Nephron progenitor cell (in vitro differentiated cells): ENCODE results near the gene ETNK1.
"Not testable (repeated sequence)": the region's sequence is repeated elsewhere in the genome, so short reads cannot be mapped to it uniquely, and the experiment has no call there.

Experiments
- DNase-seq: peaks from one replicate; pipeline ENCODE4 v3.0.0; 2021
- H3K27ac Mint-ChIP-seq: 2 replicates; pipeline ENCODE4 v1.8.0; 2021; ENCODE audit warnings: mild to moderate bottlenecking, moderate library complexity, mixed read lengths
- H3K27me3 Mint-ChIP-seq: 2 replicates; pipeline ENCODE4 v1.8.0; 2021; ENCODE audit warnings: mild to moderate bottlenecking, low read depth, mixed read lengths; ENCODE audit not compliant: poor library complexity
- H3K36me3 Mint-ChIP-seq: 2 replicates; pipeline ENCODE4 v1.8.0; 2021; ENCODE audit warnings: low read depth, mixed read lengths
- H3K4me1 Mint-ChIP-seq: 2 replicates; pipeline ENCODE4 v1.8.0; 2021; ENCODE audit warnings: mixed read lengths
- H3K4me3 Mint-ChIP-seq: 2 replicates; pipeline ENCODE4 v1.8.0; 2021; ENCODE audit warnings: mild to moderate bottlenecking, moderate library complexity, mixed read lengths
- H3K9me3 Mint-ChIP-seq: 2 replicates; pipeline ENCODE4 v1.8.0; 2021; ENCODE audit warnings: mild to moderate bottlenecking, moderate library complexity, mixed read lengths
- CTCF ChIP-seq: fragments of 200-600 bp; sonication (generic); IDR thresholded peaks from 2 replicates; pipeline ENCODE4 v1.5.0; 2021; ENCODE audit warnings: antibody characterized with exemption

Gene ETNK1

GRCh38 chr12:22692964-22693555 is 68.1 kb downstream of the ETNK1 start:
- TF ChIP-seq CTCF: no peak
- peaks cover 34% of the 10 kb centered on the region for H3K36me3 Mint-ChIP-seq
- H3K4me1 Mint-ChIP-seq: no peaks in the 10 kb centered on the region
- H3K27ac Mint-ChIP-seq: no peak overlapping the region
- H3K4me3 Mint-ChIP-seq: no peak overlapping the region
- H3K27me3 Mint-ChIP-seq: no peaks in the 10 kb centered on the region
- peaks cover 39% of the 10 kb centered on the region for H3K9me3 Mint-ChIP-seq
- DNase-seq: no peak

- Mint-ChIP-seq H3K9me3 (peaks cover 28% of the 10 kb centered on the region), H3K4me3 (no peak overlapping the region), H3K4me1 (no peaks in the 10 kb centered on the region), H3K36me3 (peaks cover 16% of the 10 kb centered on the region), H3K27ac (no peak overlapping the region), H3K27me3 (no peaks in the 10 kb centered on the region)
- DNase-seq: no peak
- no peak for TF ChIP-seq CTCF
Observed at GRCh38 chr12:22698576-22698975, 73.6 kb downstream of the ETNK1 start.

GRCh38 chr12:22699705-22700104 is 74.7 kb downstream of the ETNK1 start:
- peaks cover 17% of the 10 kb centered on the region for H3K9me3 Mint-ChIP-seq
- not testable (repeated sequence) for DNase-seq, H3K27ac Mint-ChIP-seq, H3K4me1 Mint-ChIP-seq, H3K27me3 Mint-ChIP-seq, H3K4me3 Mint-ChIP-seq, H3K36me3 Mint-ChIP-seq

- no peak overlapping the region for H3K27ac Mint-ChIP-seq
- DNase-seq: no peak
Observed at GRCh38 chr12:22700106-22700505, 75.1 kb downstream of the ETNK1 start.

GRCh38 chr12:22701216-22701809 is 76.3 kb downstream of the ETNK1 start:
- not testable (repeated sequence) for H3K27ac Mint-ChIP-seq, H3K9me3 Mint-ChIP-seq, DNase-seq, H3K4me3 Mint-ChIP-seq, H3K4me1 Mint-ChIP-seq, H3K36me3 Mint-ChIP-seq, H3K27me3 Mint-ChIP-seq

More at GRCh38 chr12:22700106-22700505, 75.1 kb downstream of the ETNK1 start:
- no peak for TF ChIP-seq CTCF
- peaks cover 13% of the 10 kb centered on the region for H3K9me3 Mint-ChIP-seq
- H3K36me3 Mint-ChIP-seq: peaks cover 6% of the 10 kb centered on the region
- H3K4me3 Mint-ChIP-seq: no peak overlapping the region
- H3K27me3 Mint-ChIP-seq: no peaks in the 10 kb centered on the region
- no peaks in the 10 kb centered on the region for H3K4me1 Mint-ChIP-seq

GRCh38 chr12:22702690-22703089 is 77.7 kb downstream of the ETNK1 start:
- DNase-seq: no peak
- TF ChIP-seq CTCF: no peak
- H3K4me3 Mint-ChIP-seq: no peak overlapping the region
- H3K36me3 Mint-ChIP-seq: no peaks in the 10 kb centered on the region
- H3K4me1 Mint-ChIP-seq: no peaks in the 10 kb centered on the region
- H3K9me3 Mint-ChIP-seq: no peaks in the 10 kb centered on the region
- H3K27ac Mint-ChIP-seq: no peak overlapping the region
- H3K27me3 Mint-ChIP-seq: no peaks in the 10 kb centered on the region

- Mint-ChIP-seq H3K4me1 (peaks cover 4% of the 10 kb centered on the region), H3K27me3 (no peaks in the 10 kb centered on the region), H3K27ac (no peak overlapping the region), H3K36me3 (no peaks in the 10 kb centered on the region), H3K9me3 (no peaks in the 10 kb centered on the region), H3K4me3 (no peak overlapping the region)
- DNase-seq: no peak
- TF ChIP-seq CTCF: peak; percentile 54
Observed at GRCh38 chr12:22709292-22709691, 84.3 kb downstream of the ETNK1 start.
